Heart right ventricle (tissue), 16 donors: ENCODE results near the gene SLIT1. TPM values are rescaled to one million over a fixed set of nuclear protein-coding genes. Genes with fewer than 3 reads are reported as not detected.

Experiments used
- ATAC-seq, 8 donors: fragments of 200-7000 bp; cut with Tn5 transposase; one replicate each; pipeline ENCODE4 v1.9.1; 2020; ENCODE audit warnings: mild to moderate bottlenecking in 8 of 8, moderate library complexity in 8 of 8, moderate number of reproducible peaks in 1 of 8
- DNase-seq, 2 donors: peaks; one replicate each; pipeline ENCODE4 v3.0.0-alpha.2; 2020
- H3K27ac ChIP-seq, 10 donors: fragments of 200-600 bp; sonication (generic) in 2 of 10; one replicate each; pipeline versions ENCODE4 v1.5.0 to v1.8.0; 2020 to 2022; ENCODE audit warnings: mild to moderate bottlenecking in 3 of 10
- H3K27me3 ChIP-seq, 7 donors: fragments of 200-600 bp; one replicate each; pipeline ENCODE4 v1.8.0; 2021 to 2022; ENCODE audit warnings: mild to moderate bottlenecking in 2 of 7
- H3K36me3 ChIP-seq, 9 donors: fragments of 200-600 bp; sonication (generic) in 1 of 9; one replicate each; pipeline versions ENCODE4 v1.5.0 to v1.8.0; 2020 to 2022; ENCODE audit warnings: mild to moderate bottlenecking in 2 of 9
- H3K4me1 ChIP-seq, 9 donors: fragments of 200-600 bp; sonication (generic) in 1 of 9; one replicate each; pipeline versions ENCODE4 v1.5.0 to v1.8.0; 2020 to 2022; ENCODE audit warnings: mild to moderate bottlenecking in 4 of 9
- H3K4me3 ChIP-seq, 10 donors: fragments of 200-600 bp; sonication (generic) in 2 of 10; one replicate each; pipeline versions ENCODE4 v1.5.0 to v1.8.0; 2020 to 2022; ENCODE audit warnings: mild to moderate bottlenecking in 7 of 10, moderate library complexity in 2 of 10
- H3K9me3 ChIP-seq, 11 donors: fragments of 200-600 bp in 10 of 11; sonication (generic) in 2 of 11; one replicate each; pipeline versions ENCODE4 v1.5.0 to v1.8.0; 2013 to 2022; ENCODE audit warnings: mild to moderate bottlenecking in 2 of 11, control low read depth in 1 of 11, moderate library complexity in 1 of 11
- CTCF ChIP-seq, 9 donors: fragments of 200-600 bp; sonication (generic) in 2 of 9; IDR thresholded peaks; one replicate each; pipeline versions ENCODE4 v1.5.0 to v1.8.0; 2021 to 2022; ENCODE audit warnings: antibody characterized with exemption in 9 of 9, mild to moderate bottlenecking in 5 of 9, moderate library complexity in 1 of 9
- WGBS, 2 donors: extraction: QIAGEN DNeasy Blood & Tissue Kit; methylation state at CpG; one replicate each; pipeline ENCODE4 v1.1.7; 2013; ENCODE audit warnings: inconsistent platforms in 1 of 2; 5-methylcytosine and 5-hydroxymethylcytosine counted together
- intact Hi-C, 10 donors: fragments of 100-400 bp; cut with DNase I; formaldehyde crosslinking; loops; one replicate each; pipeline versions ENCODE4 v1.11.1 to v1.14.2; 2022
- polyA plus RNA-seq, 2 donors: library from polyadenylated mRNA; stranded (reverse); fragments of 200-250 nt; gene quantifications; one replicate each; pipeline ENCODE4 v1.2.3, GENCODE V29; 2013
- total RNA-seq, 10 donors: library from RNA; stranded (reverse); fragmentation: NEBNext Ultra II Directional in 3 of 10; extraction: Animal tissue kit (Norgen Biotek cat#: 25700) in 3 of 10; gene quantifications; one replicate each; pipeline versions ENCODE4 v1.2.1 to v1.2.4, GENCODE V29; 2021 to 2023
- donor health status: Arrhythmogenic right ventricular cardiomyopathy.
- donor health status: ischemic (EF 13 %, LVEDD 7.1; RV severe dilation, severe dysfunction).
- donor health status: healthy with polysubstance abuse.
- donor health status: DM: no; HTN: yes; CAD: no.
- donor health status: DM: no; HTN: no; CAD: no.
- donor health status: ischemic (EF 25% LVEDD 6.9; RV normal size, moderate dysfunction).
- donor health status: ischemic (EF 25% LVEDD 5.7; RV mildly dilated, moderate dysfunction).
- donor health status: healthy.
- donor health status: DM: yes; HTN: yes; CAD: no.
- donor health status: Ischemic cardiomyopathy.
- donor health status: ischemic (EF 35%, LVEDD 5.7; RV mildly dilated, moderate dysfunction).
- donor health status: nonischemic (EF 11% LVEDD 7.7; RV severe dilation, severe dysfunction).
- donor health status: DM: yes; HTN: yes; CAD: no.
- donor health status: PGD.
- donor health status: ischemic (EF 29% LVEDD 5.4; RV normal size, mild dysfunction).
- donor health status: nonischemic (EF 23%, LVEDD 6.1; RV moderate dilation, normal function).

Gene SLIT1
- total and polyA plus RNA-seq, 12 donors, result 0.04 to 0.31 (median 0.13) TPM; not detected in 1

- ATAC-seq, result no peak
- intact Hi-C loops, result no loop called here
- Histone ChIP-seq H3K9me3 (no peaks in the 10 kb centered on the region), H3K36me3 (no peaks in the 10 kb centered on the region), H3K27me3 (peaks cover 13 to 80% (median 68%) of the 10 kb centered on the region in 7 donors), H3K4me1 (peaks cover 4 to 14% (median 9%) of the 10 kb centered on the region in 9 donors), H3K4me3 (no peak overlapping the region), H3K27ac (no peak overlapping the region)
- DNase-seq, result no peak
- no peak for TF ChIP-seq CTCF (IDR thresholded peaks at IDR 0.05)
- WGBS, 2 donors, result 85 to 92% methylated on average over 10 of the region's 10 CpGs
Measured at GRCh38 chr10:97180986-97181385, 4.8 kb downstream of the SLIT1 start.

GRCh38 chr10:97180363-97180755 is 5.4 kb downstream of the SLIT1 start:
- H3K27ac ChIP-seq, result no peak overlapping the region
- H3K36me3 ChIP-seq, result no peaks in the 10 kb centered on the region
- peaks cover 8 to 74% (median 66%) of the 10 kb centered on the region in 7 donors for H3K27me3 ChIP-seq
- no peak for TF ChIP-seq CTCF (IDR thresholded peaks at IDR 0.05)
- WGBS, 2 donors, result 75 to 80% methylated on average over 8 of the region's 8 CpGs
- H3K9me3 ChIP-seq, result no peaks in the 10 kb centered on the region
- DNase-seq (no peak), ATAC-seq (no peak)
- intact Hi-C loops, result no loop called here
- H3K4me3 ChIP-seq, result no peak overlapping the region
- peaks cover 2 to 9% (median 4%) of the 10 kb centered on the region in 9 donors for H3K4me1 ChIP-seq

- Histone ChIP-seq H3K9me3 (no peaks in the 10 kb centered on the region), H3K36me3 (no peaks in the 10 kb centered on the region), H3K4me3 (peak overlapping the region in 1 of 10 donors; percentile 7), H3K4me1 (peaks cover 0 to 6% (median 2%) of the 10 kb centered on the region in 9 donors), H3K27me3 (peaks cover 3 to 69% (median 62%) of the 10 kb centered on the region in 7 donors), H3K27ac (no peak overlapping the region)
- intact Hi-C loops, result no loop called here
- TF ChIP-seq CTCF (IDR thresholded peaks at IDR 0.05), result peak in 7 of 9 donors; percentile 8 to 40 (median 29)
- ATAC-seq (peak in 5 of 8 donors; percentile 58 to 78 (median 62)), DNase-seq (no peak)
- WGBS, 2 donors, result 19 to 24% methylated on average over 26 of the region's 26 CpGs
Measured at GRCh38 chr10:97179731-97180362, 5.9 kb downstream of the SLIT1 start.

GRCh38 chr10:97179311-97179710 is 6.4 kb downstream of the SLIT1 start:
- Histone ChIP-seq H3K4me1 (peaks cover 0 to 6% (median 2%) of the 10 kb centered on the region in 9 donors), H3K9me3 (no peaks in the 10 kb centered on the region), H3K36me3 (no peaks in the 10 kb centered on the region), H3K27me3 (peaks cover 0 to 64% (median 57%) of the 10 kb centered on the region in 7 donors), H3K4me3 (peak overlapping the region in 1 of 10 donors; percentile 7), H3K27ac (no peak overlapping the region)
- ATAC-seq, result no peak
- 39 to 40% methylated on average over 6 of the region's 6 CpGs for WGBS, 2 donors
- TF ChIP-seq CTCF (IDR thresholded peaks at IDR 0.05), result no peak
- intact Hi-C loops, result no loop called here
- no peak for DNase-seq
